Bone marrow (tissue), 2 donors: ENCODE measurements around the gene P2RX2.

Source experiments
- DNase-seq, 2 donors: peaks; one replicate each; lab custom pipeline; 2025; lab: John Stamatoyannopoulos, UW

The P2RX2 gene

DNA sequence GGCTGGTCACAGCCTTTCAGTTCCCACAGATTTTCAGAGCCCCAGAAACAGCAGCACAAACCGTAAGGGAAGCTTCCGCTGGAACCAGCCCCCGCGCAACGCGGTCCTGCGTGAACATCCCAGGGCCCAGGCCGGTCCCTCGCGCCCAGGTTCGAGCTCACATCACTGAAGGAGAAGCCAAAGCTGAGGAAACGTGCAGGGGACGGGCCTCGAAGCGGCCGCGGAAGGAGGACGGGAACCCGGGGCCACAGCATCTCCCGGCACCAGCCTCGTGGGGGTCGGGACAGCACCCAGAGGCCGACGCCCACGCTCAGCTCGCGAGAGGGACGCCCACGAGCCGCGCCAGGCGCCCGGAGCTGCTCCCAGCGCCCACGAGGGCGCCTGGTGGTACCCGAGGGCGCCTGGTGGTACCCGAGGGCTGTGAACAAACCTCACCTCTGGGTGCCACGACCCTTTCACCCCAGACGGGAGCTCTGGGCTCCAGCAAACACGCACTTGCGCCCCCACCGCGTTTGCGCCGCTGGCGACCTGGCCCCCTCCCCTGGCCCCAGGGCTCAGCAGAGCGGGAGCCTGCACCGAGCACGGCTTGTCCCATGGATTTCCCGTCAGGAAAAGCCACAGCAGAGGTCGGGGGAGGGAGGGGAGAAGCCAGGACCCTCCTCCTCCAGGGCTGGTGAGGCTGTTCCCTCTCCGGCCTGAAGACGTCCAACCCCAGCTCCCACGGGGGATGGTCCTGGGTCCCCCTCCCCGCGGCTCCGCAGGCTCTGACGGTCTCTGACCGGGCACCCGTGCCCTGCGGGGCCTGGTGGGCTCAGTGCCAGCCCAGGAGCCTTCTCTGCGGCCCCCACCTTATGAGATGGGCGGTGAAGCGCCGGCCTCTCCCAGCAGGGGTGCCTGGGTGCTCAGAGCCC is 15.1 kb upstream of the P2RX2 start:
- DNase-seq: no peak

- no peak for DNase-seq
These were observed 14.4 kb upstream of the P2RX2 start for GRCh38 chr12:132604151-132604618.

DNA sequence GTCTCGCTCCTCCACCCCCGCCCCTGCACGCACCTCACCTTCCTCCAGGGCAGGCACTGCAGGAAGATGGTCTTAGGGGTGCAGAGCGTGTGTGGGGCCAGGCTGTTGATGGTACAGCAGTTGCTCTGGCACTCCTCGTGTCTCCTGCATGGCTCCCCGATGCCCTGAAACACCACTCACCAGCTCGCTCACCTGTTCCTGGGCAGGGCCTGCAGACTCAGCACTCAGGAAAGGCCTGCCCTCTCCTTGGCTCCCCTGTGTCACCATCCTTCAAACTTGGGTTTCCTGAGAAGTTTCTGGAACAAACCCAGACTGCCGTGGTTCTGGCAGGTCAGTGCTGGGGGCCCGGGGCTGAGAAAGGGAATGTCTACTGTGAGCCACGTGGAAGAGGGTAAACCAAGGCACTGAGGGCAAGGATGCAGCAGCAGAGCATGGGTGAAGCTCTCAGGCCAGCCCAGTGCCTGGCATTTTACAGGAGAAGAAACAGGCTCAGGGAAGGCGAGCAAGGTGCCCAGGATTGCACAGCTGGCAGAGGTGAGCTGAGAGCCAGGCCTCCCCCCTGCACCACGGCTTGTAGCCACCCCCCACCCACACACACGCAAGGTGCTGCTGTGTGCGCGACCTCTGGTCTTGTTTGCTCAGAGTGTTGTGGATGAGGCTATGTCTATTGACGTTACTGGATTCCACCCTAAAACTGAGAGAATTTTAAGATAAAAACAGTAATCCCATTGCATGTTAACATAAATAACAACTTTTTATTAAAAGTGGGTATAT is 13.7 kb upstream of the P2RX2 start:
- DNase-seq: no peak

GRCh38 chr12:132605892-132606291 is 12.7 kb upstream of the P2RX2 start:
- no peak for DNase-seq

GRCh38 chr12:132606466-132606865 is 12.1 kb upstream of the P2RX2 start:
- DNase-seq: no peak

DNA sequence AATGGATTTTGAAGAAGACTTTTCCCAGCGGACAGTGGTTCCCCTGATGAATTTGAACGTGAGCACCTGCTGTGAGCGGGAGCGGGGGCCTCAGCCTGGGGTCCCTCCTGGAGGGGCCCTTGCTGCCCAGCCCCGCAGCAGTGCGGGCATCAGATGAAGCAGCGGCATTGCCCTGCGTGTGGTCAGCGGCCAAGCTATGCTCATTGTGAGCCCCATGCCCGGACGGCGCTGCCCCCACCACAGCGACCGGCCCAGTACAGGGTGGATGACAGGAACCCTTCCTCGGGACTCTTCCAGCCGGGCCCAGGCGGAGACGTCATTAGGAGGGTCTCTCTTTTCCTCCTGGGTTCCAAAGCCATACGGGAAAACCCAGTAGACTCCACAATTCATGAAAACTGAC is 11.6 kb upstream of the P2RX2 start:
- DNase-seq: no peak

- no peak for DNase-seq
These were observed 10.1 kb upstream of the P2RX2 start for GRCh38 chr12:132608231-132609171.

DNA sequence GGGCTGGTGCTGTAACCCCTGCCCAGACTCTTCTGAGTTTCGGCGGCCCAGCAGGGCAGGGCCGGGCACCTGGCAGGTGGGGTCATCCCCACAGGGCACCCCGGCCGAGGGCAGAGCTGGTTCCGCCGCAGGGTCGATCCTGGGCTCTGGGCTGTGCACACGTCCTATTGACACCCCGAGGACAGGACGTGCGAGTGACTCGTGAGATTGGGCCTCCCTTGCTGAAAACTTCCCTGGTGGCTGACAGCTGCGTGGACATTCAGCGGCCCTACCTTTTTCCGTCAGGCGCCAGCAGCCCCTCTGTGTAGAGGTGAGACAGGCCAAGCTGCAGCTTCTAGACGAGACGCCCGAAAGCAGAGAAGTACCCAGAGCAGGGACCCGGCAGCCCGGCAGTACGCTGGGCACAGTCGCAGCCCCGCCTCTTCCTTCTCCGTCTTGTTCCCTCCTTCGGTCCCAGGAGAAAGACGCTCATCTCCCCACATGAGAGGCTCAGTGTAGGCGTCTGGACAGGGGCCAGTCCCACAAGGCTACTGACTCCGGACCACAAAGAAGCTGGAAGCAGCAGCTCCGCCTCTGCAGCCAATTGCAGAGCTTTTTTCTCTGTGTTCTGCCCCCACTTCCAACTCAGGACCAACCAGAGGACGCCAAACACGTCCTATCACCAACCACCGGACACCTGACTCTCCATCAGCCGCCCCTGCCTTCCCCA is 8.4 kb upstream of the P2RX2 start, which contains the start of gene LRCOL1:
Gene LRCOL1, minus strand, starts transcription at position 532 of the 709 bp plus-strand sequence. CDS start 4,331 bp downstream, outside the sequence.
- DNase-seq: no peak

DNA sequence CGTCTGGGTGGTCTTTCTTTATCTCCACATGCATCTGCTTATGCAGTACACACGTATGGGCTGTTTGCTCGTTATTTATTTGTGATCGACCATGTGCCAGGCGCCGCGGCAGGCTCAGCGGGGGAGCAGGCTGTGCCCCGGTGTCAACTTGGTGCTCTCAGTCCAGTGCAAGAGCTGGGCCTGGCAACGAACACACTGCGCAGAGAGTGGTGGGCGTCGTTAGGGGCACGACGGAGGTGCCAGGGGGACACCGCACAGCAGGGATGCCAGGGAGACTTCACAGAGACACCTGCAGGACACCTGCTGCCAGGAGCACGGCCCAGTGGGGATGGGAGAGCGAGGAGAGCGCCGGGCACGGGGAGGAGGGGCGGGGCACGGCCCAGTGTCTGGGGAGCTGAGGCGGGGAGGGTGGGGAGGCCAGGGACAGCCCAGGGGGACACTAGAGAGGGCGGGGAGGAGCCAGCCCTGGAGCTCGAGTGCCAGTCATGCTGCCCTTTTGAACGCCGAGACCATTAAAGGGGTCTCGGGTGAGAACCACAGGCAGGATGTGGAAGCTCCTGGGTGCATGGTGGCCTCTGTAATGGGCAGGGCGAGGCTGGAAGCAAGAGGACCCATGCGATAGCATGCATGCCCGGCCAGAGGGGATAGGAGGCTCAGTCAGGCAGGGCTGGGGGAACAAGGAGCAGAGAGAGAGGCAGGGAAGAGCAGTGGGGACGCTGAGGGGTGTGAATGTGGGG is 7.5 kb upstream of the P2RX2 start:
- no peak for DNase-seq

DNA sequence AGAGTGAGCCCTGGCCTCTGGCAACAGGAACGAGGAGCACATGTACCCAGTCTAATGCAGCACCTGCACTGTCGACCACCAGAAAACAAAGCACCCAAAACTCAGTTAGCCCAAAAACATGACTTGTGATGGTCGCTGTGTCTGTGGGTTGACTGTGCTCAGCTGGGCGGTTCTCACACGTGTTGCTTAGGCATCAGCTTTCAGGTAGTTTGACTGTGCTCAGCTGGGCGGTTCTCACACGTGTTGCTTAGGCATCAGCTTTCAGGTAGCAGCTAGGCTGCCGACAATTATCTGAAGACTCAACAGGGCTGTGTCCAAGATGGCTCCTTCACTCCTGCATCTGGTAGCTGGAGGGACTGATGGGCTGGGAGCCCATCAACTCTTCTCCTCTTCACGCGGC is 7.0 kb upstream of the P2RX2 start:
- no peak for DNase-seq

GRCh38 chr12:132614029-132614428 is 4.5 kb upstream of the P2RX2 start:
- no peak for DNase-seq

- peak; percentile 35 to 68 for DNase-seq
These were observed 3.6 kb upstream of the P2RX2 start for GRCh38 chr12:132614861-132615578.

GRCh38 chr12:132615579-132616038 is 3.0 kb upstream of the P2RX2 start:
- DNase-seq: no peak

GRCh38 chr12:132617135-132617701 is 1.4 kb upstream of the P2RX2 start:
- DNase-seq: no peak

DNA sequence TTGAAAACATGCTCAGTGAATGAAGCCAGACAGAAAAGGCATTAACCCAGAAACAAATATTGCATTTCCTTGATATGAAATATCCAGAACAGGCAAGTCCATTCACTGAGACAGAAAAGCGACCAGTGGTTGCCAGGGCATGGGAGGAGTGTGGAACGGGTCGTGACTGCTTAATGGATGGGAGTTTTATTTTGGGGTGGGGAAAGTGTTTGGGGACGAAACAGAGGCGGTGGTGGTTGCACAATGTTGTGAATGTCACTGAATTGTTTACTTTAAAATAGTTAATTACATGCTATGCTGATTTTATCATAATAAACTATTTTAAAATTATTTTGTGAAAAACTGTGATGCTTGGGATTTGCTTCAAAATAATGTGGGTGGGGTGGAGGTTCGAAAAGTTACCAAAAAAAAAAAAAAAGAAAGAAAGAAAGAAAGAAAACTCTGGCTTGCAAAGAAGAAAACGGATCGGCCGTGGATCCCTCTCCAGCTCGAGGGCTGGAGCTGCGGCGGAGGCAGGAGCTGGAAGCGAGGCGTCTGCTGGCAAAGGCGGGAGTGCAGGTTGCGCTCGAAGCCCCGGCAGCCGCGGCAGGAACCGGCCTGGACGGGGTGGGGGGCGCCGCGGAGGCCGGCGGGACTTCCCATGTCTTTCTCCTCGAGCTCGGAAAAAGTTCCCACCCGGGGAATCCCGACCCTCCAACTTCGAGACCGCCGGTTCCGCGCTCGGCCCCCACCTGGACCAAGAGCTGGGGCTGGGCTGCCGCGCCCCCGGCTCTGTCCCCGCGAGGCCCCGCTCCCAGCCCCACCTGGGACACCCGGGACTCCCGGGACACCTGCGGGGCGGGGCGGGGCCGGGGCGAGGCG is 524 bp upstream of the P2RX2 start:
- DNase-seq: no peak

DNA sequence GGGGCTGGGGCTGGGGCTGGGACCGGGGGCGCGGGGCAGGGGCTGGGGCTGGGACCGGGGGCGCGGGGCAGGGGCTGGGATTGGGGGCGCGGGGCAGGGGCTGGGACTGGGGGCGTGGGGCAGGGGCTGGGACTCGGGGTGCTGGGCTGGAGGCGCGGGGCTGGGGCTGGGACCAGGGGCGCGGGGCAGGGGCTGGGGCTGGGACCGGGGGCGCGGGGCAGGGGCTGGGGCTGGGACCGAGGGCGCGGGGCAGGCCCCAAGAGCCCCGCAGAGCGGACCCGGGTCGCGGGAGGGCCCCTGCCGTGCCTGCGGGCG is 452 bp downstream of the P2RX2 start:
- DNase-seq: no peak

DNA sequence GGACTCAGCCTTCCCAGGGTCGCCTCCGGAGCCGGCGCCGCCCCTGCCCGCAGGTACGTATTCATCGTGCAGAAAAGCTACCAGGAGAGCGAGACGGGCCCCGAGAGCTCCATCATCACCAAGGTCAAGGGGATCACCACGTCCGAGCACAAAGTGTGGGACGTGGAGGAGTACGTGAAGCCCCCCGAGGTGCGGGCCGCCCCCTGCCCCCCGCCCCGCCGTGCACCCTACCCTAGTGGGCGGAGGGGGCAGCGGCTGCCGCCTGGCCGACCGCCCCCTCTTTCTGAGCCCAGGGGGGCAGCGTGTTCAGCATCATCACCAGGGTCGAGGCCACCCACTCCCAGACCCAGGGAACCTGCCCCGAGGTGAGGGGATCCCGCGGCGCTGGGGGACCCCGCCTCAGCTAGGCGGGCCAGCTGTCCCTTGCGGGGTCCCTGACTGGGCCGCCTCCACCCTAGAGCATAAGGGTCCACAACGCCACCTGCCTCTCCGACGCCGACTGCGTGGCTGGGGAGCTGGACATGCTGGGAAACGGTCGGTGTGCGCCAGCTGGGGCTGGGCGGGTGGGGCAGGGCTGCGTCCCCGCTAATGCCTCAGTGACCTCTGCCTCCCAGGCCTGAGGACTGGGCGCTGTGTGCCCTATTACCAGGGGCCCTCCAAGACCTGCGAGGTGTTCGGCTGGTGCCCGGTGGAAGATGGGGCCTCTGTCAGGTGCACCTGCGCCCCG is 973 bp downstream of the P2RX2 start:
- DNase-seq: no peak
